ENCODE results near the gene MYLK4.
A peak's percentile ranks its signal among the peaks of the same experiment; 100 is the strongest.

MYLK4 gene

DNA sequence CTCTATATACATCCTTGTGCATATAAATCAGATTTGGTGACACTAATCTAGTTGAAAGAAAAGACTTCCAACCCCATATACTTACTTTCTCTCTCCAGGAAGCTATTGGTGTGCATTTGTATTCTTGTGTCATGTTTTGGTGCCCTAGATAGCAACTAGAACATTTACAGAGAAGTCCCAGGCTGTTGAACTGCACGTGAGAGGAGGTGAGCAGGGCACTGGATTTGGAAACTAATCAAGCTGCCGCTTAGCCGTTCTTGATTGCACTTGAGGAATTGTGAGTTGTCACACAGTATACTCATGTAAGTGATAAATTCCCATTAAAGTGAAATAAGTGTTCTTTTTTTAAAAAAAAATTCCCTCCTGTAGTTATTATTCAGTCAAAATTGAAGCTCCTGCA lies 22.1 kb upstream of the MYLK4 start:
- Histone ChIP-seq H3K9me3 (ENCODE audit: control insufficient read depth, low read length) (no peaks in the 10 kb centered on the region), H3K4me2 (ENCODE audit: low read length) (no peak overlapping the region), H3K27me3 (ENCODE audit: control insufficient read depth, insufficient read depth, low read length) (no peaks in the 10 kb centered on the region), H3K79me2 (peaks cover 79% of the 10 kb centered on the region), H3K27ac (no peak overlapping the region), H3K9ac (no peak overlapping the region), H3K4me1 (peaks cover 5% of the 10 kb centered on the region), H2AFZ (no peak overlapping the region), H3K4me3 (ENCODE audit: low read depth, low read length) (no peak overlapping the region), H3K36me3 (ENCODE audit: control insufficient read depth, insufficient read depth, low read length) (no peaks in the 10 kb centered on the region)
- TF ChIP-seq, protein P1, sequence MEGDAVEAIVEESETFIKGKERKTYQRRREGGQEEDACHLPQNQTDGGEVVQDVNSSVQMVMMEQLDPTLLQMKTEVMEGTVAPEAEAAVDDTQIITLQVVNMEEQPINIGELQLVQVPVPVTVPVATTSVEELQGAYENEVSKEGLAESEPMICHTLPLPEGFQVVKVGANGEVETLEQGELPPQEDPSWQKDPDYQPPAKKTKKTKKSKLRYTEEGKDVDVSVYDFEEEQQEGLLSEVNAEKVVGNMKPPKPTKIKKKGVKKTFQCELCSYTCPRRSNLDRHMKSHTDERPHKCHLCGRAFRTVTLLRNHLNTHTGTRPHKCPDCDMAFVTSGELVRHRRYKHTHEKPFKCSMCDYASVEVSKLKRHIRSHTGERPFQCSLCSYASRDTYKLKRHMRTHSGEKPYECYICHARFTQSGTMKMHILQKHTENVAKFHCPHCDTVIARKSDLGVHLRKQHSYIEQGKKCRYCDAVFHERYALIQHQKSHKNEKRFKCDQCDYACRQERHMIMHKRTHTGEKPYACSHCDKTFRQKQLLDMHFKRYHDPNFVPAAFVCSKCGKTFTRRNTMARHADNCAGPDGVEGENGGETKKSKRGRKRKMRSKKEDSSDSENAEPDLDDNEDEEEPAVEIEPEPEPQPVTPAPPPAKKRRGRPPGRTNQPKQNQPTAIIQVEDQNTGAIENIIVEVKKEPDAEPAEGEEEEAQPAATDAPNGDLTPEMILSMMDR (IDR thresholded peaks at IDR 0.05) = no peak

GRCh38 chr6:2771079-2771478 lies 20.4 kb upstream of the MYLK4 start:
- H3K4me1 ChIP-seq = peaks cover 11% of the 10 kb centered on the region
- no peaks in the 10 kb centered on the region for H3K9me3 ChIP-seq (ENCODE audit: control insufficient read depth, low read length)
- H3K27ac ChIP-seq = no peak overlapping the region
- no peak overlapping the region for H3K4me3 ChIP-seq (ENCODE audit: low read depth, low read length)
- no peaks in the 10 kb centered on the region for H3K27me3 ChIP-seq (ENCODE audit: control insufficient read depth, insufficient read depth, low read length)
- H2AFZ ChIP-seq = no peak overlapping the region
- TF ChIP-seq, protein P1 (IDR thresholded peaks at IDR 0.05) = no peak
- no peak overlapping the region for H3K4me2 ChIP-seq (ENCODE audit: low read length)
- H3K9ac ChIP-seq = no peak overlapping the region
- H3K36me3 ChIP-seq (ENCODE audit: control insufficient read depth, insufficient read depth, low read length) = no peaks in the 10 kb centered on the region
- H3K79me2 ChIP-seq = peaks cover 77% of the 10 kb centered on the region

DNA sequence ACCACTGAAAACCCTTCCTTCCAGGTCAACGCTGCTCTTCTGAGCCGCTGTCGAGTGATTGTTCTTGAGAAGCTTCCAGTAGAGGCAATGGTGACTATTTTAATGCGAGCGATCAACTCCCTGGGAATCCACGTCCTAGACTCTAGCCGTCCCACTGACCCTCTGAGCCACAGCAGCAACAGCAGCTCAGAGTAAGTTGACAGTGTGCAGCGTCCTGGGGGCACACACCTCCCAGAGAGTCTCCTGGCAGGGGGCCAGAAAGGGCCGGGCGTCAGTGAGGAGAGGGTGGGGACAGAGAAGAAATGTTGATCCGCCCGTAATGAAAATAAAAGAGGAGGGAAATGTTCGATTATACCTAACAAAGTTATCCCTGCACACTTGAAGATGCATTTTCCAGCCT lies 19.4 kb upstream of the MYLK4 start:
- Histone ChIP-seq H3K9me3 (ENCODE audit: control insufficient read depth, low read length) (no peaks in the 10 kb centered on the region), H3K36me3 (ENCODE audit: control insufficient read depth, insufficient read depth, low read length) (no peaks in the 10 kb centered on the region), H3K79me2 (peaks cover 72% of the 10 kb centered on the region), H3K9ac (no peak overlapping the region), H2AFZ (no peak overlapping the region), H3K4me2 (ENCODE audit: low read length) (no peak overlapping the region), H3K27ac (no peak overlapping the region), H3K27me3 (ENCODE audit: control insufficient read depth, insufficient read depth, low read length) (no peaks in the 10 kb centered on the region), H3K4me3 (ENCODE audit: low read depth, low read length) (no peak overlapping the region), H3K4me1 (peaks cover 11% of the 10 kb centered on the region)
- TF ChIP-seq, protein P1 (IDR thresholded peaks at IDR 0.05) = no peak

GRCh38 chr6:2768696-2769095 lies 18.0 kb upstream of the MYLK4 start:
- Histone ChIP-seq H3K4me2 (ENCODE audit: low read length) (no peak overlapping the region), H2AFZ (no peak overlapping the region), H3K4me3 (ENCODE audit: low read depth, low read length) (no peak overlapping the region), H3K36me3 (ENCODE audit: control insufficient read depth, insufficient read depth, low read length) (no peaks in the 10 kb centered on the region), H3K79me2 (peaks cover 62% of the 10 kb centered on the region), H3K9me3 (ENCODE audit: control insufficient read depth, low read length) (no peaks in the 10 kb centered on the region), H3K27me3 (ENCODE audit: control insufficient read depth, insufficient read depth, low read length) (no peaks in the 10 kb centered on the region), H3K4me1 (peaks cover 11% of the 10 kb centered on the region), H3K27ac (no peak overlapping the region), H3K9ac (no peak overlapping the region)
- TF ChIP-seq, protein P1 (IDR thresholded peaks at IDR 0.05) = no peak

- Histone ChIP-seq H2AFZ (no peak overlapping the region), H3K9ac (no peak overlapping the region), H3K9me3 (ENCODE audit: control insufficient read depth, low read length) (no peaks in the 10 kb centered on the region), H3K27me3 (ENCODE audit: control insufficient read depth, insufficient read depth, low read length) (no peaks in the 10 kb centered on the region), H3K79me2 (peaks cover 54% of the 10 kb centered on the region), H3K4me1 (peaks cover 8% of the 10 kb centered on the region), H3K36me3 (ENCODE audit: control insufficient read depth, insufficient read depth, low read length) (no peaks in the 10 kb centered on the region), H3K4me3 (ENCODE audit: low read depth, low read length) (peak overlapping the region; percentile 85), H3K4me2 (ENCODE audit: low read length) (peak overlapping the region; percentile 53), H3K27ac (no peak overlapping the region)
- TF ChIP-seq, protein P1 (IDR thresholded peaks at IDR 0.05) = no peak
Observed at GRCh38 chr6:2767657-2768524, 17.2 kb upstream of the MYLK4 start.
